Astrocyte (in vitro differentiated cells and primary cell): ENCODE results near the gene CASP2.

Experiments used
- CTCF ChIP-seq: IDR thresholded peaks from 2 replicates; pipeline ENCODE4 v1.5.1; 2011; ENCODE audit warnings: low read depth, mild to moderate bottlenecking, inconsistent platforms, low read length, moderate library complexity; ENCODE audit not compliant: insufficient read depth
- EZH2 ChIP-seq: IDR thresholded peaks from 2 replicates; pipeline ENCODE4 v1.6.1; 2012; ENCODE audit warnings: mild to moderate bottlenecking, low read length, inconsistent platforms; ENCODE audit not compliant: insufficient read depth

DNA sequence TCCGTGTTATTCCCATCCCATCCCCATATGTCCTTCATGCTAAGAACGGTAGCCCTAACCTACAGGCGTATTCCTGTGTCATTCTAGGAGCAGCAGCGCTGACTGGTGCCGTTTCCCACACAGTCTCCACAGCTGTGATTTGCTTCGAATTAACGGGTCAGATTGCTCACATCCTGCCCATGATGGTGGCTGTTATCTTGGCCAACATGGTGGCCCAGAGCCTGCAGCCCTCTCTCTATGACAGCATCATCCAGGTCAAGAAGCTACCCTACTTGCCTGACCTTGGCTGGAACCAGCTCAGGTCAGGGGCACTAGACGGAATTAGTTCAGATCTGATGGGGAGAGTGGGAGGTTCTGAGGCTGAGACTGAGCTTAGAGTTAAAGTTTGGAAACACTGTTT is 53.7 kb downstream of the CASP2 start:
- TF ChIP-seq CTCF (no peak), EZH2 (no peak)
